ENCODE data around the gene MAL. TPM values are rescaled to one million over a fixed set of nuclear protein-coding genes. Genes with fewer than 3 reads are reported as not detected.

Gene MAL
- total RNA-seq, 3 donors from 2014 or later (not counting 1 experiment from before 2014, with no cell fraction given): 0.54 to 3.3 (median 1.8) TPM

- DNase-seq (no peak), ATAC-seq (no peak)
- Mint-ChIP-seq H3K36me3 (no peaks in the 10 kb centered on the region), H3K27me3 (ENCODE audit: low read depth in 2 of 2) (peaks cover 0 to 3% of the 10 kb centered on the region in 2 donors), H3K27ac (no peak overlapping the region), H3K4me3 (no peak overlapping the region), H3K9me3 (no peaks in the 10 kb centered on the region), H3K4me1 (peaks cover 0 to 4% of the 10 kb centered on the region in 2 donors)
- H3K4me3 ChIP-seq (ENCODE audit: low read length): no peak overlapping the region
- intact Hi-C loops (cut with micrococcal nuclease): no loop called here
- no peaks in the 10 kb centered on the region for H3K9me3 ChIP-seq (ENCODE audit: control insufficient read depth, insufficient read depth, low read length)
- no CpG with 5 or more reads among the region's 2 CpGs for WGBS (ENCODE audit: insufficient coverage)
- no peaks in the 10 kb centered on the region for H3K36me3 ChIP-seq (ENCODE audit: control insufficient read depth, insufficient read depth, low read length)
- no peak overlapping the region for H3K27ac ChIP-seq (ENCODE audit: low read length)
- no peaks in the 10 kb centered on the region for H3K27me3 ChIP-seq (ENCODE audit: control insufficient read depth, insufficient read depth, low read length)
- no peaks in the 10 kb centered on the region for H3K4me1 ChIP-seq (ENCODE audit: control insufficient read depth, insufficient read depth, low read length)
- TF ChIP-seq, protein P1, sequence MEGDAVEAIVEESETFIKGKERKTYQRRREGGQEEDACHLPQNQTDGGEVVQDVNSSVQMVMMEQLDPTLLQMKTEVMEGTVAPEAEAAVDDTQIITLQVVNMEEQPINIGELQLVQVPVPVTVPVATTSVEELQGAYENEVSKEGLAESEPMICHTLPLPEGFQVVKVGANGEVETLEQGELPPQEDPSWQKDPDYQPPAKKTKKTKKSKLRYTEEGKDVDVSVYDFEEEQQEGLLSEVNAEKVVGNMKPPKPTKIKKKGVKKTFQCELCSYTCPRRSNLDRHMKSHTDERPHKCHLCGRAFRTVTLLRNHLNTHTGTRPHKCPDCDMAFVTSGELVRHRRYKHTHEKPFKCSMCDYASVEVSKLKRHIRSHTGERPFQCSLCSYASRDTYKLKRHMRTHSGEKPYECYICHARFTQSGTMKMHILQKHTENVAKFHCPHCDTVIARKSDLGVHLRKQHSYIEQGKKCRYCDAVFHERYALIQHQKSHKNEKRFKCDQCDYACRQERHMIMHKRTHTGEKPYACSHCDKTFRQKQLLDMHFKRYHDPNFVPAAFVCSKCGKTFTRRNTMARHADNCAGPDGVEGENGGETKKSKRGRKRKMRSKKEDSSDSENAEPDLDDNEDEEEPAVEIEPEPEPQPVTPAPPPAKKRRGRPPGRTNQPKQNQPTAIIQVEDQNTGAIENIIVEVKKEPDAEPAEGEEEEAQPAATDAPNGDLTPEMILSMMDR (IDR thresholded peaks at IDR 0.05): no peak
Measured at GRCh38 chr2:95008996-95009395, 16.5 kb upstream of the MAL start.

GRCh38 chr2:95009412-95009811 is 16.1 kb upstream of the MAL start:
- H3K9me3 Mint-ChIP-seq: no peaks in the 10 kb centered on the region
- no peaks in the 10 kb centered on the region for H3K4me1 ChIP-seq (ENCODE audit: control insufficient read depth, insufficient read depth, low read length)
- peaks cover 0 to 3% of the 10 kb centered on the region in 2 donors for H3K4me1 Mint-ChIP-seq
- no peak overlapping the region for H3K27ac ChIP-seq (ENCODE audit: low read length)
- H3K36me3 Mint-ChIP-seq: no peaks in the 10 kb centered on the region
- WGBS (ENCODE audit: insufficient coverage): 90% methylated on average over 5 of the region's 5 CpGs
- ATAC-seq (no peak), DNase-seq (no peak)
- no peaks in the 10 kb centered on the region for H3K9me3 ChIP-seq (ENCODE audit: control insufficient read depth, insufficient read depth, low read length)
- no peaks in the 10 kb centered on the region for H3K36me3 ChIP-seq (ENCODE audit: control insufficient read depth, insufficient read depth, low read length)
- no peak overlapping the region for H3K27ac Mint-ChIP-seq
- H3K4me3 ChIP-seq (ENCODE audit: low read length): no peak overlapping the region
- TF ChIP-seq, protein P1 (IDR thresholded peaks at IDR 0.05): no peak
- H3K27me3 Mint-ChIP-seq (ENCODE audit: low read depth in 2 of 2): peaks cover 0 to 3% of the 10 kb centered on the region in 2 donors
- no peak overlapping the region for H3K4me3 Mint-ChIP-seq
- intact Hi-C loops (cut with micrococcal nuclease): no loop called here
- H3K27me3 ChIP-seq (ENCODE audit: control insufficient read depth, insufficient read depth, low read length): no peaks in the 10 kb centered on the region

GRCh38 chr2:95010126-95010525 is 15.4 kb upstream of the MAL start:
- no peak for DNase-seq
- ATAC-seq: no peak
- Mint-ChIP-seq H3K27me3 (ENCODE audit: low read depth in 2 of 2) (peaks cover 0 to 3% of the 10 kb centered on the region in 2 donors), H3K36me3 (no peaks in the 10 kb centered on the region), H3K4me1 (no peaks in the 10 kb centered on the region), H3K27ac (no peak overlapping the region), H3K9me3 (no peaks in the 10 kb centered on the region), H3K4me3 (no peak overlapping the region)
- intact Hi-C loops (cut with micrococcal nuclease): no loop called here
- H3K4me1 ChIP-seq (ENCODE audit: control insufficient read depth, insufficient read depth, low read length): no peaks in the 10 kb centered on the region
- H3K36me3 ChIP-seq (ENCODE audit: control insufficient read depth, insufficient read depth, low read length): no peaks in the 10 kb centered on the region
- H3K4me3 ChIP-seq (ENCODE audit: low read length): no peak overlapping the region
- no peak overlapping the region for H3K27ac ChIP-seq (ENCODE audit: low read length)
- no peaks in the 10 kb centered on the region for H3K27me3 ChIP-seq (ENCODE audit: control insufficient read depth, insufficient read depth, low read length)
- H3K9me3 ChIP-seq (ENCODE audit: control insufficient read depth, insufficient read depth, low read length): no peaks in the 10 kb centered on the region
- TF ChIP-seq, protein P1 (IDR thresholded peaks at IDR 0.05): no peak
- 82% methylated on average over 10 of the region's 10 CpGs for WGBS (ENCODE audit: insufficient coverage)

- DNase-seq (no peak), ATAC-seq (no peak)
- no peak overlapping the region for H3K4me3 Mint-ChIP-seq
- Histone ChIP-seq H3K4me3 (ENCODE audit: low read length) (no peak overlapping the region), H3K27ac (ENCODE audit: low read length) (no peak overlapping the region), H3K27me3 (ENCODE audit: control insufficient read depth, insufficient read depth, low read length) (no peaks in the 10 kb centered on the region), H3K9me3 (ENCODE audit: control insufficient read depth, insufficient read depth, low read length) (no peaks in the 10 kb centered on the region), H3K4me1 (ENCODE audit: control insufficient read depth, insufficient read depth, low read length) (no peaks in the 10 kb centered on the region), H3K36me3 (ENCODE audit: control insufficient read depth, insufficient read depth, low read length) (no peaks in the 10 kb centered on the region)
- H3K27ac Mint-ChIP-seq: no peak overlapping the region
- no peaks in the 10 kb centered on the region for H3K36me3 Mint-ChIP-seq
- intact Hi-C loops (cut with micrococcal nuclease): no loop called here
- TF ChIP-seq, protein P1 (IDR thresholded peaks at IDR 0.05): no peak
- WGBS (ENCODE audit: insufficient coverage): 95% methylated on average over 9 of the region's 9 CpGs
- no peaks in the 10 kb centered on the region for H3K9me3 Mint-ChIP-seq
- peaks cover 0 to 3% of the 10 kb centered on the region in 2 donors for H3K27me3 Mint-ChIP-seq (ENCODE audit: low read depth in 2 of 2)
- no peaks in the 10 kb centered on the region for H3K4me1 Mint-ChIP-seq
Measured at GRCh38 chr2:95010718-95011117, 14.8 kb upstream of the MAL start.

All from natural killer cell (primary cell).